HG03342 (cell line): Measurements from ENCODE around the gene KLK14.

Source experiments
- ATAC-seq: cut with Tn5 transposase; IDR thresholded peaks from one replicate; pipeline ENCODE4 v1.9.1; 2021; ENCODE audit warnings: mild to moderate bottlenecking, moderate library complexity; ENCODE audit not compliant: unreplicated experiment

The KLK14 gene

DNA sequence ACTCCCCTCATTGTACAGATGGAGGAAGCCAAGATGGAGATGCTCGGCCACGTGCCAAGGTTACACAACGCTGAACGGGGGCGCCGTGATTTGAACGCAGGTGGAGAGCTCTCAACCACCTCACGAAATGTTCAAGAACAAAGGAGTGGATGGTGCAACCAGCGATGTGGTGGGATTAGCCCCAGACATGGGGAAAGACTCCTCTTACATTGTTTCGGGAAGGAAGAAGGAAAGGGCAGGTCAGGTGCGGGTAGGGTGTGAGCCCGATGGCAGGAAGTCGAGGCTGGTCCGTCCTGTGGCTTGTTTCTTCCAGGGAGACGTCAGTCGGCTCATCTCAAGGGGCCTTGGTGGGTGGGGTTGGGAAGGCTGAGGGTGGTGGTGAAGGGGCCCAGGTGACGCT is 7.1 kb upstream of the KLK14 start:
- no peak for ATAC-seq

GRCh38 chr19:51086153-51086850 is 3.6 kb upstream of the KLK14 start:
- ATAC-seq, result no peak

DNA sequence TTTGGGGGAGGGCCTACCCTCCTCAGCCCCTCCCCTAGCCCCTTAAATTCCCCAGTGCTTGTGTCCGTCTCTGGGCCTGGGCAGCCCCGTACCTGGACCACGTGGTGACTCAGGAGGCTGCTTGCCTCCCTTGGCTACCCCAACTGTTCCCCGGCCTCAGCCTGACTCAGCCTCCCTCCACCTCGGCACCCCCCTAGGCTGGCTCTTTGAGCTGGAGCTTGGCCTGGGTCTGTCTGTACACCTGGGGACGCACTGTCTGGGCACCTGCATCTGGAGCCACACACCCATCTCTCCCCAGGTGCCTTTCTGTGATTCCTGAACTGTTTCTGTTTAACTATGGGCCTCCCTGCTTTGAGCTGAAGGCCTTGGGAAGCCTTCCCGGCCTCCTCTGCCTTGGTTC is 1.8 kb upstream of the KLK14 start:
- ATAC-seq, result no peak

GRCh38 chr19:51083783-51084182 is 1.1 kb upstream of the KLK14 start:
- ATAC-seq, result no peak

DNA sequence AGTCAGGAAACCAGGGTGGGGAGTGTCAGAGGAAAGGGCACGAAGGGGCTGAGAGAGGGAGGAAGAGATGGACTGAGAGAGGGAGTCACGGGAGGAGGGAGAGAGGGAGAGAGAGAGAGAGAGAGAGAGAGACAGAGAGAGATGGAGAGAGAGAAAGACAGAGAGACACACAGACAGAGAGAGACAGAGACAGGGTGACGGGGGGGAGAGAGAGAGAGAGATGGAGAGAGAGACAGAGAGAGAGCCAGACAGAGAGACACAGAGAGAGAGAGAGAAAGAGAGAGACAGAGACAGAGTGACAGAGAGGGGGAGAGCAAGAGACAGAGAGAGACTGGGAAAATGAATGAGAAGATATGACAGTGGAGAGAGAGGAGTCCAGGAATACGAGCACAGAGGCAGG is 494 bp upstream of the KLK14 start:
- no peak for ATAC-seq

GRCh38 chr19:51081476-51081875 is 1.2 kb downstream of the KLK14 start:
- ATAC-seq, result no peak

- ATAC-seq, result no peak
Observed at GRCh38 chr19:51079481-51080110, 3.1 kb downstream of the KLK14 start.

DNA sequence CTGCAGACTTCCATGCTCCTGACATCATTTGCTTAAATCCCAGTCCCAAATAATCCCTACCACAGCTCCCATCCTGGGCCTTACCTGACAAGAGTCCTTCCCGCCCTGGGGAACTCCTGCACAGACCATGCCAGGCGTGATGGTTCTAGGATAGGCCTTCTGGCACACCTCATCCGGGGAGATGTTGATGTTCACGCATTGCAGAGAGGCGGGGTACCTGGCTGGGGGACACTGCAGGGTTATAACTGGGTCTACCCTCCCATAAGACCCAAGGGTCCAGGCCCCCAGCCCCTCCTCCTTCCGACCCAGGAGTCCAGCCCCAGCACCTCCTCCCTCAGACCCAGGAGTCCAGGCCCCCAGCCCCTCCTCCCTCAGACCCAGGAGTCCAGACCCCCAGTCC is 4.0 kb downstream of the KLK14 start:
- ATAC-seq, result no peak

DNA sequence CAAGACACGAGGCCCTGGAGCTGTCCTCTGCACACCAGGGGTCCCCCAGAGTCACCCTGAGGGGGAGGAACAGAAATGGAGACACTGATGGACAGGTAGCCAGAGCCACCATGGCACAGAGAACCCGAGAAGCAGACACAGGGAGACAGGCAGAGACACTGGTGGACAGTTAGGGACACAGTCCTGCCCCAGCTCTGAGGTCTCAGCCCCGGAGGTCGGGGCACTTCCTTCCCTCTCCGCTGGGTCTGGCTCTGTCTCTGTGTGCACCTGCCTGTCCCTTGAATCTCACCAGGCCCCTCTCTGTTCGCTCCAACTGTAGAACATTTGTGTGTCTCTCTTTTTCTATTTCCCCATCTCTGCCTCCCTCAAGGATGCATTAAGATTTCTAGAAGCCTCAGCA is 4.6 kb downstream of the KLK14 start:
- ATAC-seq, result no peak

DNA sequence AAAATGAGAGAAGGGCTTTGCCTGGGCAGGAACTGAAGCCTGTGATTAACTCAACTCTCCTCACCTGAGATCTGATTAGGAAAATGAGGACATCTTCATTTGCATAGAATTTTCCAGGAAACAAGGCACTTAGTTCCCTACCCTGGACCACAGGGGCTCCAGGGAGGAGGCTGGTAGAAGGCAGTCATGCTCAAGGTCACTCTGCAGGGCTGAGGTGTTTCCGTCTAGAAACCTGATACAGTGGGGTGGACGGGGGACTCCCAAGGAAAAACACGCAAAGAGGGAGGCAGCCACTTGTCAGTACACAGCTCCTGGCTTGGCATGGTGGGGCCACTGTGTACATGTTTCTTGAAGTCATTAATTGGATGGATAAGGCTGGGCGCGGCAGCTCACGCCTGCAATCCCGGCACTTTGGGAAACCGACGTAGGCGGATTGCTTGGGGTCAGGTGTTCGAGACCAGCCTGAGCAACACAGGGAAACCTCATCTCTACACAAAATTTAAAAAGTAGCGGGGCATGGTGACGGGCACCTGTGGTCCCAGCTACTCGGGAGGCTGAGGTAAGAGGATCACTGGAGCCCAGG is 6.0 kb downstream of the KLK14 start:
- no peak for ATAC-seq

DNA sequence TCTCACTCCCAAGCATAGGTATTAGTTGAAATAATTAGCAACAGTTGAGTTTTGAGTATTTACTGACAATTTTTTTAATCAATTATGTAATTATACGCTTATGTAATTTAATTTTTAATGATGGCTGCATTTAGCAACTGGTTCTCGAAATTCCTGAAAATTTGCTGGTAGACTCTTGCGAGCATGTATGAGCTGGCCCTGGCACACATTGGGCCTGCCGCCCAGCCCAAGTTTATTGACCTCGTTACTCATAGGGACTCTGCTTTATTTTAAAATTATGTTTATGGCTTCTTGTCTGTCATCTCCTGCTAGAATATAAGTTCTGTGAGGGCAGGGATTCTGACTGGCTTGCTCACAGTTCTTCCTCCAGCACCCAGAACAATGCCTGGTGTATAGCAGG is 6.7 kb downstream of the KLK14 start:
- ATAC-seq, result no peak

DNA sequence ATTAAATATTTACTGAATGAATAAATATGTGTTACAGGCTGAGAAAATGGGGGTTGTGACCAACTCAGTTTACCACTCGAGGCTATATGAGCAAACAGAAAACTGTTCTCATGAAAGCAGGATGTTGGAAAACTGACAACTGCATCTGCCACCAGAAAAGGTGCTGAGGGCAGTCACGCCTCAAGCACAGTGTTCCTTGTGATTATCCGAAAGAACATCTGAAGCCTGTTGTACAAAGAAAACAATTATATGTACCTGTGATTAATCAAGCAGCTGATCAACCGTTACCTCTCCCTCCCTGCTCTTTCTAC is 11.6 kb downstream of the KLK14 start:
- ATAC-seq, result no peak

DNA sequence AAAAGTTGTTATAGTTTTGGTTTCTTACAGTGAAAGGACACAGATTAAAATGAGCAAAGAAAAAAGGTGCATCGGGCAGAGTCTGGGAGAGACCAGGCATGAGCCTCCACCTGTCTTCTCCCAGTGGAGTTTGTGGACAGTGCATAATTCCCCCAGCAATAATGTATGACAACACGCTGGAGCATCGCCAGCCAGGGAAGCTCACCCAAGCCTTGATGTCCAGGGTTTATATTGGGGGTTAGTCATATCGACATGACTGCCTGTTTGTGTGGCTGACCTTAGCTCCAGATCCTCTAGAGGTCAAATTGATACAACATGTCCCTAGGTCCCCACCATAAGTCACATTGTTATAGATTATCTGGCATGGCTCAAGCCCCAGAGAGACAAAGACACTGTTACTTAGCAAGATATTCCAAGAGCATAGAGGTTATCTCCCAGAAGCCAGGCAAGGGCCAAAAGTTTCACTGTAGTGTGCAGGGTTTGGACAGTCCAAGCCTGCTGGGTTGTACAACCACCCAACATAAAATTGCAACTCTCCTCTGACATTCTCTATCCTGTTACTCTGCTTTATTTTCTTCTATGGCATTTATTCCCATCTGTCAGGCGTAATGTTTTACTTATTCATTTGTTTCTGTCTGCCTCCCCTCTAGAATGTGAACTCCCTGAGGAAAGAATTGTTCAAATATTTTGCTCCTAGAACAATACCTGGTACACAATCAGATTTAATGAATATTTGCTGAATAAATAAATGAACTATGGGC is 12.2 kb downstream of the KLK14 start:
- ATAC-seq, result no peak

DNA sequence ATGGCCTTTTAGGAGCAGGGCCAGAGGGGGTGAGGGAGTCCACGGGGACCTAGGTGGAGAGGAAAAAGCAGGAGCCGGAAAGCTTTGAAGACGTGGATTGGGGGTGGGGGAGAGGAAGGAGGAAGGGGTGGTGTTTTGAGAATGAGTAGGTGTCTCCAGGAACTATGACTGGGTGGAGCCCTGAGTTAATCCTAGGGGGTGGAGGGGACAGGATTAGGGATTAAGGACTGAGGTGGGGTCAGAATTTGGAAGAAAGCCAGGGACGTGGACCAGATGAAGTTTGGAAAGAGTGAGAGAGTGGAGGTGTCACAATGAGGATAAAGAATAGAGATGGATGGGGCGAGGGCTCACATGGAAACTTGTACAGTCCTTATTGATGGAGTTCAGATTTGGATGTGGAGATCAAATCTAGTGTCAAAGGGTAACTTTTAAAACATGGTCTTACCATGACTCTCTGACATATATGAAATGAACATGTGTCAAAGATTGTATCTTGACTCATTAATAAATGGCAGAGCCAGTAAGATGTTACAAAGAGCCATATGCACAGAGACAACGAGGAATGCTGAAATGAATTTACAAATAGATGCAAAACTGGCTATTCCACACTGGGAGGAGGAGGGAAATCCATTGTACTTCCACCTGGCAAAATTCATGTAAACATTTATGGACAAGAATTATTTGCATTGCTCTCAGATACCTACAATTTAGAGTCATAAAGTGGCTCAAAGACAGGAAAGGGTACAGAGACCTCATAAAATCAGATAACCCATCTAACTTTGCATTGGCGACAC is 16.1 kb downstream of the KLK14 start:
- no peak for ATAC-seq

GRCh38 chr19:51065221-51065960 is 17.3 kb downstream of the KLK14 start:
- ATAC-seq, result no peak

DNA sequence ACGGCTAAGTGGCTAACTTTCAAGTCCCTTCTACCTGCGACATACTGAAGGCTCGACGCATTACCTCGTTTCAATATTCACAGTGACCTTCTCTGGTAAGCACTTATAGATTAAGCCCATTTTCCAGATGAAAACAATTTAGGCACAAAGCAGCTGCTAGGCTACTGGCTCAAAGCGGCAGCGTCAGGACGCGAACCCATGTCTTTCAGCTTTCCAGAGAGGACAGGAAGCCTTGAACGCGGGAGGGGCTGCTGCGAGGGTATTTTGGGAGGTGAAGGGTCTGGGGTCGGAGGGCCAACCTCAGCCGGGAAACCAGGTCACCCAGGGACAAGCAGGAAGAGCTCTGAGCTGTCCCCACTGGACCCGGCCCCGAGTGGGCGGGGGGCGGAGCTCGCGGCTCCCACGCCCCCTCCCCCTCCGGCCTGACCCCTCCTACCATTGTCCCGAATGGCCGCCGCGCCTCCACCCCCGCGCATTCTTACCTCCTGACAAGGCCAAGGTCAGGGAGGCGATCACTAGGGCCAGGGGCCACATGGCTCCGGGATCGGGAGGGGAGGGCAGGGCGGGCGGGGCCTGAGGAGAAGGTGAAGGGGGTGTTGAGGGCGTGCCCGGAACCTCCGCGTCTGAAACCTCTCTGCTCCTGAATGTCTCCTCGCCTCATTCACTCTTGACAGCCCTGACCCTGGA is 18.0 kb downstream of the KLK14 start, which contains the start of gene KLK13:
Gene KLK13 (minus strand): TSS at position 559 of the 687 bp plus-strand sequence. CDS start 25 bp downstream, at position 534.
- ATAC-seq, result no peak

DNA sequence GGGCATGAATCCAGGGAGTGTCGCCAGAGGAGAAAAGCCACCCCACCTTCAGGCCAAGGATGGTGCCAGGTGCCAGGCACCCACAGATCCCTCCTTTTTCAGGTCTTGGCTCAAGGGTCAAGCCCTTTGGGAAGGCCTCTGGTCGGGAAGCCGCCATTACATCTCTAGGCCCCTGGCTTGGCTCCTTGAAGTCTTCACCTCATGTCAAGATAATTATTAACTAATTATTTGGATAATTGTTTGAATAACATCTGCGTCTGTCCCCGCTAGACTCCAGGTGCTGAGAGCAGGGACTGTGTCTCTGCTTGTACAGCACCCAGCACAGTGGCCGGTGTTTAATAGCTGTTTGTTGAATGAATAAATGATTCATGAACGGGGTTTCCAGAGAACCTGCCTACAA is 19.0 kb downstream of the KLK14 start:
- no peak for ATAC-seq

GRCh38 chr19:51060973-51061372 is 21.7 kb downstream of the KLK14 start:
- ATAC-seq, result no peak

GRCh38 chr19:51060336-51060735 is 22.4 kb downstream of the KLK14 start:
- ATAC-seq, result no peak

DNA sequence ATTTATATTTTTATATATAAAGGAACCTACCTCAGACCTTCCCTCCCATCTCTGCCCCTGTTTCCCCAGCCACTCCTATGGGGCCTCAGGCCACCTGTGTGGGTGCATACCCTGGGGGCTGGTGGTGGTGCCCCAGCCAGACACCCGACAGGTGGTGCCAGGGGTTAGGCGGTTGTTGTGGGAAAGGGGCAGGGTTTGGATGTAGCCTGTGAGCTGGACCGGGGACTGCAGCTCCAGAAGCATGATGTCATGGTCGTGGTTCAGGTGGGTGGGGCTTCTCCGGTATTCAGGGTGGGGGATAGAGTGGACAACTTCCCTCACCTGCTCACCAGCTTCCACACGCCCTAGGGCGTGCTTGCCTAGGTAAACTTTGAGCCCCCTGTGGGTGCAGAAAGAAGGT is 23.0 kb downstream of the KLK14 start:
- no peak for ATAC-seq
